K562 (cell line): ENCODE data around the gene FCRL1. TPM values are rescaled to one million over a fixed set of nuclear protein-coding genes. Genes with fewer than 3 reads are reported as not detected.
A peak's percentile ranks its signal among the peaks of the same experiment; 100 is the strongest.

Experiments
- ATAC-seq: fragments of 200-7000 bp; cut with Tn5 transposase; 3 replicates; pipeline ENCODE4 v1.9.1; 2020; ENCODE audit warnings: moderate library complexity
- BruUV-seq: library from RNA; stranded (reverse); fragments of 400-500 nt; replicated peaks from 2 replicates; lab custom pipeline; 2021; lab: Mats Ljungman, UMichigan
- CTCF ChIA-PET: fragments of 300-600 bp; formaldehyde crosslinking; extraction: SDS; loops from one replicate; lab custom pipeline; 2021; ENCODE audit warnings: low intra/inter-chr PET ratio; lab: Yijun Ruan, JAX
- POLR2A ChIA-PET: fragments of 300-600, 350-650 bp; sonication (Branson Sonifier 250); formaldehyde crosslinking; extraction: SDS; loops from one replicate; lab custom pipeline; 2021; ENCODE audit warnings: antibody characterized with exemption, inconsistent platforms; lab: Yijun Ruan, JAX
- DNase-seq, 4 experiments: peaks; one replicate each; pipeline versions ENCODE4 v3.0.0 to v3.0.0-alpha.2; 2011 to 2018; ENCODE audit warnings: low spot score in 3 of 4, mixed read lengths in 3 of 4; ENCODE audit errors: extremely low read depth in 1 of 4
- FAIRE-seq: peaks from 2 replicates; lab custom pipeline; 2011; peaks lifted over from hg19 to GRCh38; lab: Jason Lieb, UNC
- H2AFZ ChIP-seq: 2 replicates; pipeline ENCODE4 v1.6.0; 2011; ENCODE audit warnings: low read depth, low read length, control low read depth, inconsistent platforms
- H3K27ac ChIP-seq: fragments of 200-600 bp; 3 replicates; pipeline ENCODE4 v1.8.0; 2011; ENCODE audit warnings: low read depth, mild to moderate bottlenecking, control low read depth, inconsistent platforms, low read length, moderate library complexity, mixed read lengths; ENCODE audit errors: extremely low read depth
- H3K27me3 ChIP-seq, 2 experiments: fragments of 300-600 bp in 1 of 2; 2 replicates in 1 of 2; 3 replicates in 1 of 2; pipeline versions ENCODE4 v1.6.0 to v1.8.0; 2011; ENCODE audit warnings: inconsistent platforms in 2 of 2, low read length in 2 of 2, mild to moderate bottlenecking in 1 of 2, mixed read lengths in 1 of 2, moderate library complexity in 1 of 2; ENCODE audit not compliant: control insufficient read depth in 2 of 2, insufficient read depth in 2 of 2
- H3K36me3 ChIP-seq: fragments of 300-600 bp; 3 replicates; pipeline ENCODE4 v1.8.0; 2011; ENCODE audit warnings: mild to moderate bottlenecking, low read length, inconsistent platforms; ENCODE audit not compliant: control insufficient read depth, insufficient read depth
- H3K4me1 ChIP-seq, 2 experiments: fragments of 200-600 bp in 1 of 2; replicated peaks in 1 of 2; 2 replicates in 1 of 2; 3 replicates in 1 of 2; pipeline versions ENCODE4 v1.5.1 to v1.8.0; 2011; ENCODE audit warnings: inconsistent platforms in 2 of 2, low read length in 2 of 2, mild to moderate bottlenecking in 1 of 2, mixed read lengths in 1 of 2, moderate library complexity in 1 of 2; ENCODE audit not compliant: control insufficient read depth in 2 of 2, insufficient read depth in 2 of 2
- H3K4me2 ChIP-seq: 2 replicates; pipeline ENCODE4 v1.6.1; 2011; ENCODE audit warnings: low read length, control low read depth, inconsistent platforms, mixed read lengths; ENCODE audit not compliant: insufficient read depth
- H3K4me3 ChIP-seq: fragments of 200-600 bp; sonication (generic), shearing (Covaris generic); 2 replicates; pipeline ENCODE4 v1.5.1; 2016; ENCODE audit warnings: control low read depth, inconsistent platforms
- H3K79me2 ChIP-seq: fragments of 200-600 bp; 3 replicates; pipeline ENCODE4 v1.8.0; 2011; ENCODE audit warnings: low read length, inconsistent platforms; ENCODE audit not compliant: control insufficient read depth, insufficient read depth
- H3K9ac ChIP-seq, 2 experiments: 2 replicates each; pipeline versions ENCODE4 v1.6.0 to v1.6.1; 2011; ENCODE audit warnings: low read depth in 2 of 2, low read length in 2 of 2, control low read depth in 1 of 2, inconsistent platforms in 1 of 2, mild to moderate bottlenecking in 1 of 2, mixed read lengths in 1 of 2; ENCODE audit not compliant: insufficient read depth in 1 of 2
- H3K9me1 ChIP-seq: one replicate; pipeline ENCODE4 v1.6.0; 2011; ENCODE audit warnings: inconsistent platforms, mild to moderate bottlenecking, low read length, moderate library complexity; ENCODE audit not compliant: control insufficient read depth, insufficient read depth
- H3K9me3 ChIP-seq: replicated peaks from 2 replicates; pipeline ENCODE4 v1.5.1; 2011; ENCODE audit warnings: low read depth, low read length, inconsistent platforms; ENCODE audit not compliant: control insufficient read depth, insufficient read depth
- H4K20me1 ChIP-seq: replicated peaks from 2 replicates; pipeline ENCODE4 v1.6.1; 2011; ENCODE audit warnings: low read length, inconsistent platforms, mixed read lengths; ENCODE audit not compliant: control insufficient read depth, insufficient read depth
- CTCF ChIP-seq, 3 experiments: IDR thresholded peaks in 2 of 3; conservative IDR thresholded peaks in 1 of 3; 2 replicates each; pipeline ENCODE4 v1.5.1; 2011 to 2012; ENCODE audit warnings: low read length in 3 of 3, mild to moderate bottlenecking in 3 of 3, control low read depth in 2 of 3, improper control_type of control experiment in 1 of 3, inconsistent platforms in 1 of 3, low read depth in 1 of 3, mixed read lengths in 1 of 3, moderate library complexity in 1 of 3; ENCODE audit not compliant: insufficient read depth in 2 of 3
- RAD21 ChIP-seq, 2 experiments: fragments of 250-450 bp in 1 of 2; fragments of 450-650 bp in 1 of 2; sonication (Bioruptor Pico) in 1 of 2; formaldehyde crosslinking in 1 of 2; IDR thresholded peaks in 1 of 2; conservative IDR thresholded peaks in 1 of 2; 2 replicates each; pipeline versions ENCODE4 v1.4.0 to v1.8.0; 2020 to 2022; ENCODE audit warnings: mild to moderate bottlenecking in 2 of 2, moderate library complexity in 1 of 2
- SPI1 ChIP-seq: IDR thresholded peaks from 2 replicates; pipeline ENCODE4 v1.6.1; 2011; ENCODE audit warnings: low read depth, low read length, control low read depth, borderline replicate concordance
- USF1 ChIP-seq: sonication (generic); formaldehyde crosslinking; IDR thresholded peaks from 2 replicates; pipeline ENCODE4 v1.9.0; 2022; ENCODE audit warnings: mild to moderate bottlenecking, missing genetic modification reagents
- WGBS: fragments of 100-300 bp; shearing (Covaris generic); methylation state at CpG from one replicate; pipeline ENCODE4 v1.1.6; 2016; ENCODE audit warnings: low coverage, mixed read lengths; ENCODE audit not compliant: insufficient coverage; ENCODE audit errors: missing lambda C conversion rate; 5-methylcytosine and 5-hydroxymethylcytosine counted together
- in situ Hi-C: fragments of 300-500 bp; cut with MboI; formaldehyde crosslinking; loops from 4 replicates; pipeline ENCODE4 v1.15.0; 2018; ENCODE audit warnings: inconsistent platforms, mixed read lengths
- intact Hi-C: fragments of 100-400 bp; cut with micrococcal nuclease; formaldehyde crosslinking; loops from 2 replicates; pipeline ENCODE4 v1.14.2; 2022
- polyA plus RNA-seq, 8 experiments: library from polyadenylated mRNA; depleted of rRNA in 4 of 8; stranded (reverse) in 5 of 8; unstranded in 3 of 8; fragments of >200 nt; fragmentation: Nextera tagmentation in 2 of 8; fragmentation: Illumina TruSeq in 1 of 8; extraction: Ambion mirVana in 2 of 8; extraction: Trizol in 1 of 8; gene quantifications; 2 replicates each; pipeline versions ENCODE4 v1.2.1 to v1.2.3, GENCODE V29; 2011 to 2014; ENCODE audit warnings: inconsistent platforms in 1 of 8, missing spikeins in 1 of 8
- total RNA-seq, 7 experiments: library from RNA; depleted of rRNA in 6 of 7; stranded (reverse); fragments of >200 nt in 6 of 7; fragmentation: Illumina TruSeq in 2 of 7; extraction: Trizol in 2 of 7; gene quantifications; 2 replicates each; pipeline versions ENCODE4 v1.2.1 to v1.2.3, GENCODE V29; 2011 to 2021; ENCODE audit warnings: low replicate concordance in 1 of 7

Gene FCRL1
- total and polyA plus RNA-seq, 9 of the 15 experiments (the other 6 are each of a cell fraction or from before 2014, with no cell fraction given), result not detected

- BruUV-seq, result no TSS peak
- in situ Hi-C loops (no loop called here), intact Hi-C loops (no loop called here)
- H3K9ac ChIP-seq, result no peak overlapping the region
- POLR2A ChIA-PET, result no interaction called here
- H2AFZ ChIP-seq, result no peak overlapping the region
- H3K79me2 ChIP-seq, result no peaks in the 10 kb centered on the region
- no peaks in the 10 kb centered on the region for H4K20me1 ChIP-seq
- peak; percentile 71 for ATAC-seq
- peak in 2 of 4 experiments; percentile 3 to 11 for DNase-seq
- H3K36me3 ChIP-seq, result no peaks in the 10 kb centered on the region
- no peak overlapping the region for H3K4me2 ChIP-seq
- H3K9me1 ChIP-seq, result no peaks in the 10 kb centered on the region
- 0% methylated on average over 1 of the region's 1 CpG for WGBS
- H3K9me3 ChIP-seq, result no peaks in the 10 kb centered on the region
- CTCF ChIA-PET, result no interaction called here
- H3K4me1 ChIP-seq, result no peaks in the 10 kb centered on the region
- H3K27ac ChIP-seq, result no peak overlapping the region
- peak; percentile 69 for FAIRE-seq
- H3K4me3 ChIP-seq, result no peak overlapping the region
- no peaks in the 10 kb centered on the region; a peak in 1 of 5 replicates for H3K27me3 ChIP-seq
- TF ChIP-seq USF1 (CRISPR knock-in tag) (no peak), SPI1 (peak; percentile 55; the same call in 1 of the 2 replicates), CTCF (IDR thresholded peaks at IDR 0.05 in 2 of 3, conservative IDR thresholded peaks at IDR 0.05 in 1 of 3; ENCODE audit: insufficient read depth in 2 of 3, low read depth in 1 of 3, low read length in 3 of 3) (peak; percentile 18 to 38 (median 31); a peak in 1 of 6 replicates), RAD21 (CRISPR knock-in tag; conservative IDR thresholded peaks at IDR 0.05 in 1 of 2, IDR thresholded peaks at IDR 0.05 in 1 of 2) (peak in 1 of 2 experiments; percentile 24; a peak in 1 of 4 replicates)
- TF ChIP-seq, all 486 proteins: peak for 3
Observed at GRCh38 chr1:157773493-157774350, 46.2 kb downstream of the FCRL1 start.
